ENCODE measurements around the gene GMDS. TPM values are rescaled to one million over a fixed set of nuclear protein-coding genes. Genes with fewer than 3 reads are reported as not detected.

GMDS gene
- 10 to 100 TPM; 25.4 to 29.5 TPM for total RNA-seq
- polyA plus RNA-seq (2013, experiment 1 of 2), result 12.2 TPM
- polyA plus RNA-seq (2013, experiment 2 of 2), result 9.8 TPM
- long read RNA-seq, experiment 1, transcript GMDS-202 (11 exons, 1,752 nt), result major isoform, 8 of 19 reads
- long read RNA-seq, experiment 1, partial matches to known transcripts, result 3 of 19 reads
- long read RNA-seq, experiment 1, other reads (novel, unspliced or antisense), result 8 of 19 reads
- long read RNA-seq, experiment 2, transcript GMDS-202 (11 exons, 1,752 nt), result major isoform, 44 of 55 reads
- long read RNA-seq, experiment 2, partial matches to known transcripts, result 1 of 55 reads
- long read RNA-seq, experiment 2, other reads (novel, unspliced or antisense), result 10 of 55 reads
- long read RNA-seq, experiment 3, transcript GMDS-202 (11 exons, 1,752 nt), result major isoform, 191 of 218 reads
- long read RNA-seq, experiment 3, partial matches to known transcripts, result 6 of 218 reads
- long read RNA-seq, experiment 3, other reads (novel, unspliced or antisense), result 21 of 218 reads
- long read RNA-seq, experiment 4, partial matches to known transcripts, result 1 of 2 reads
- long read RNA-seq, experiment 4, other reads (novel, unspliced or antisense), result 1 of 2 reads

DNA sequence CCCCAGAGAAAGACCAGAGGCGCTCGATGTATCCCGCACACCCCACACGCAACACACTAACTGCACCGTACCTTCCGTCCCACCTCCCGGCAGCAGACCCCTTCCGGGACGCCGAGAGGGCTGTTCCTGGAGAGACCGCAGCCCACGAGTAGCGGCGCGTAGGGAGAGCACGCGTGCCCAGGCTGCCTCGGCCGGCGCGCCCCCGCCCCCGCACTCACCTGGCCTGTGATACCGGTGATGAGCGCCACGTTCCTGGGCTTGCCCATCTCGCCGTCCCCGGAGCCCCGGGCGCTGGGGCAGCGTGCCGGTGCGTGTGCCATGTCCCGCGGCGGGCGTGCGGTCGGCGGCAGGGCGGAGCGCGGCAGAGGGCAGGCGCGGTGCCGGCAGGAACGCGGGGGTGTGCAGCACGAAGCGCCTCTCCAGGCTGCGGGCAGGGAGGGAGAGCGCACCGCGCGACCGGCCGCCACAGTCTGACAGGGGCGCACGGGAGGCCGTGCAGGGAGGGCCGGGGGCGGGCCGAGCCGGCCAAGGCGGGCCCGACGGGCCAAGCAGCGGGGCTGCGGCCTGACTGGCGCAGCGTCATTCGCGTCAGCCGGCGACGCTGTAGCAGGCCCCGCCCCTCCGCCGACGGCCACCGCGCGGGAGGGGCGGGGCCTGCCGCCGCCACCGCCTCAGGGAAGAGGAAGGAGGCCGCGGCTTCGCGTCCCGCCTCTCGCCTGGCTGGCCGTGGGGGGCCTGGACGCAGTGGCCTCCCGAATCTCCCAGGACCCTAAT, at the start of gene GMDS:
TSS of gene GMDS (minus strand) at position 503 of the 774 bp plus-strand sequence.
- WGBS, 2 experiments (ENCODE audit: insufficient coverage in 1 of 2, insufficient read length in 1 of 2), result 0 to 1% methylated on average over 32 to 97 of the region's 97 CpGs
- peak within 1 kb of the TSS; percentile 93 for H3K9ac ChIP-seq (ENCODE audit: extremely low read depth, low read length, poor library complexity, severe bottlenecking)
- peaks cover 29% of the 10 kb centered on the region for H3K4me1 Mint-ChIP-seq
- TF ChIP-seq, protein P1, sequence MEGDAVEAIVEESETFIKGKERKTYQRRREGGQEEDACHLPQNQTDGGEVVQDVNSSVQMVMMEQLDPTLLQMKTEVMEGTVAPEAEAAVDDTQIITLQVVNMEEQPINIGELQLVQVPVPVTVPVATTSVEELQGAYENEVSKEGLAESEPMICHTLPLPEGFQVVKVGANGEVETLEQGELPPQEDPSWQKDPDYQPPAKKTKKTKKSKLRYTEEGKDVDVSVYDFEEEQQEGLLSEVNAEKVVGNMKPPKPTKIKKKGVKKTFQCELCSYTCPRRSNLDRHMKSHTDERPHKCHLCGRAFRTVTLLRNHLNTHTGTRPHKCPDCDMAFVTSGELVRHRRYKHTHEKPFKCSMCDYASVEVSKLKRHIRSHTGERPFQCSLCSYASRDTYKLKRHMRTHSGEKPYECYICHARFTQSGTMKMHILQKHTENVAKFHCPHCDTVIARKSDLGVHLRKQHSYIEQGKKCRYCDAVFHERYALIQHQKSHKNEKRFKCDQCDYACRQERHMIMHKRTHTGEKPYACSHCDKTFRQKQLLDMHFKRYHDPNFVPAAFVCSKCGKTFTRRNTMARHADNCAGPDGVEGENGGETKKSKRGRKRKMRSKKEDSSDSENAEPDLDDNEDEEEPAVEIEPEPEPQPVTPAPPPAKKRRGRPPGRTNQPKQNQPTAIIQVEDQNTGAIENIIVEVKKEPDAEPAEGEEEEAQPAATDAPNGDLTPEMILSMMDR (conservative IDR thresholded peaks at IDR 0.05), result no peak
- H3K4me3 Mint-ChIP-seq, result peak within 1 kb of the TSS; percentile 93
- H3K4me1 ChIP-seq (ENCODE audit: control insufficient read depth, insufficient read depth, low read length), result no peaks in the 10 kb centered on the region
- H3K9me3 ChIP-seq (ENCODE audit: control insufficient read depth, low read length), result no peaks in the 10 kb centered on the region
- no peaks in the 10 kb centered on the region for H3K36me3 ChIP-seq (ENCODE audit: control insufficient read depth, insufficient read depth, low read length)
- no peaks in the 10 kb centered on the region for H3K9me3 Mint-ChIP-seq
- H3K36me3 Mint-ChIP-seq (ENCODE audit: low read depth), result no peaks in the 10 kb centered on the region
- peak; percentile 93 for DNase-seq
- H3K27ac Mint-ChIP-seq, result peak within 1 kb of the TSS; percentile 96
- H3K27me3 Mint-ChIP-seq (ENCODE audit: insufficient read depth), result peaks cover 10% of the 10 kb centered on the region
- H3K27ac ChIP-seq (ENCODE audit: low read depth, low read length), result peak within 1 kb of the TSS; percentile 2
- H3K4me3 ChIP-seq (ENCODE audit: low read length), result peak within 1 kb of the TSS; percentile 96
- H3K27me3 ChIP-seq (ENCODE audit: control insufficient read depth, insufficient read depth, low read length, poor library complexity, severe bottlenecking), result no peaks in the 10 kb centered on the region

DNA sequence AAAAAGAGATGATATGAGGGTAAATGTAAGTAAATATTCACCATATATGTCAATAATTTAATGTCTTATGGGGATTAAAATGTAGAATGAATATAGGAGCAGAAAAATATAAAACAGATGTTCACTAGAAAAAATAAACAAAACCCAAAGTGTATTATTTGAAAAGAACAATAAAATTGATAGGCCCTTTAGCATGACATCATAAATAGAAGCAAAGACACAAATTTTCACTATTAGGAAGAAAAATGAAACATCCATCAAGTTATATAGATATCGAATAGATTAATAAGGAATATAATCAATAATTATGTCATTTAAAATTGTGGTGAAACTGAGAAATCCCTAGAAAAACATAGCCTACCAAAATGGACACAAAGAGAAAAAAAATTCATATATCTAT, 40.1 kb upstream of the GMDS start:
- Mint-ChIP-seq H3K27ac (no peak overlapping the region), H3K4me3 (no peak overlapping the region), H3K9me3 (peaks cover 38% of the 10 kb centered on the region), H3K27me3 (ENCODE audit: insufficient read depth) (peaks cover under 1% of the 10 kb centered on the region), H3K4me1 (no peaks in the 10 kb centered on the region), H3K36me3 (ENCODE audit: low read depth) (peaks cover 26% of the 10 kb centered on the region)
- Histone ChIP-seq H3K36me3 (ENCODE audit: control insufficient read depth, insufficient read depth, low read length) (peaks cover 6% of the 10 kb centered on the region), H3K9me3 (ENCODE audit: control insufficient read depth, low read length) (peaks cover 27% of the 10 kb centered on the region), H3K4me1 (ENCODE audit: control insufficient read depth, insufficient read depth, low read length) (no peaks in the 10 kb centered on the region), H3K4me3 (ENCODE audit: low read length) (no peak overlapping the region), H3K27ac (ENCODE audit: low read depth, low read length) (no peak overlapping the region), H3K9ac (ENCODE audit: extremely low read depth, low read length, poor library complexity, severe bottlenecking) (no peak overlapping the region), H3K27me3 (ENCODE audit: control insufficient read depth, insufficient read depth, low read length, poor library complexity, severe bottlenecking) (no peaks in the 10 kb centered on the region)
- no peak for DNase-seq
- TF ChIP-seq, protein P1 (conservative IDR thresholded peaks at IDR 0.05), result no peak
- WGBS, 2 experiments (ENCODE audit: insufficient coverage in 1 of 2, insufficient read length in 1 of 2), result no CpG with 5 or more reads among the region's 1 CpG

DNA sequence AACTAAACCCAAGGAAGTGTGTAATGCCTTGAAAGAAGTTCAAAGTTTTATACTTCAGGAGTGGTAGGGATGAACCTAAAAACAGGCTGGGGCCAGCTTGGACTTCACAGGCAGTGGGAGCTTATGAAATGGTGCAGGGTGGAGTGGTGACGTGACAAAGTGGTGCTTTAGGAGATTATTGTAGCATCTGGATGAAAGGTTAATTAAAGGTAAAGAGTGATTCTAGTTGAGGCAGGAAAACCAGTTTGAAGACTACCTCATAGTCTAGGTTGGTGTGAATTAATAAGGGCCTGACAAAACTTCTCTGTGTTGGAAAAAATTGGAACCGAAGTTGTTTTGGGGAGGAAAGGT, 30.5 kb upstream of the GMDS start:
- H3K27ac Mint-ChIP-seq, result no peak overlapping the region

More for the DNA sequence above, 30.5 kb upstream of the GMDS start:
- H3K4me1 ChIP-seq (ENCODE audit: control insufficient read depth, insufficient read depth, low read length), result no peaks in the 10 kb centered on the region
- no peaks in the 10 kb centered on the region for H3K27me3 ChIP-seq (ENCODE audit: control insufficient read depth, insufficient read depth, low read length, poor library complexity, severe bottlenecking)
- H3K9me3 Mint-ChIP-seq, result peaks cover 33% of the 10 kb centered on the region
- H3K27me3 Mint-ChIP-seq (ENCODE audit: insufficient read depth), result peaks cover 2% of the 10 kb centered on the region
- H3K36me3 ChIP-seq (ENCODE audit: control insufficient read depth, insufficient read depth, low read length), result peaks cover 4% of the 10 kb centered on the region
- no peak overlapping the region for H3K4me3 Mint-ChIP-seq
- H3K27ac ChIP-seq (ENCODE audit: low read depth, low read length), result no peak overlapping the region
- no peak overlapping the region for H3K4me3 ChIP-seq (ENCODE audit: low read length)
- TF ChIP-seq, protein P1 (conservative IDR thresholded peaks at IDR 0.05), result no peak
- peaks cover 23% of the 10 kb centered on the region for H3K9me3 ChIP-seq (ENCODE audit: control insufficient read depth, low read length)
- DNase-seq, result no peak
- peaks cover 37% of the 10 kb centered on the region for H3K36me3 Mint-ChIP-seq (ENCODE audit: low read depth)
- WGBS, 2 experiments (ENCODE audit: insufficient coverage in 1 of 2, insufficient read length in 1 of 2), result 96 to 100% methylated on average over 2 of the region's 2 CpGs
- H3K4me1 Mint-ChIP-seq, result peaks cover 15% of the 10 kb centered on the region
- no peak overlapping the region for H3K9ac ChIP-seq (ENCODE audit: extremely low read depth, low read length, poor library complexity, severe bottlenecking)

Measured in endodermal cell (in vitro differentiated cells).